HG03175 (cell line): Measurements from ENCODE around the gene ST7.
A peak's percentile ranks its signal among the peaks of the same experiment; 100 is the strongest.

Experiments used
- ATAC-seq: cut with Tn5 transposase; IDR thresholded peaks from one replicate; pipeline ENCODE4 v1.9.1; 2021; ENCODE audit warnings: mild to moderate bottlenecking, moderate library complexity; ENCODE audit not compliant: unreplicated experiment

Gene ST7

DNA sequence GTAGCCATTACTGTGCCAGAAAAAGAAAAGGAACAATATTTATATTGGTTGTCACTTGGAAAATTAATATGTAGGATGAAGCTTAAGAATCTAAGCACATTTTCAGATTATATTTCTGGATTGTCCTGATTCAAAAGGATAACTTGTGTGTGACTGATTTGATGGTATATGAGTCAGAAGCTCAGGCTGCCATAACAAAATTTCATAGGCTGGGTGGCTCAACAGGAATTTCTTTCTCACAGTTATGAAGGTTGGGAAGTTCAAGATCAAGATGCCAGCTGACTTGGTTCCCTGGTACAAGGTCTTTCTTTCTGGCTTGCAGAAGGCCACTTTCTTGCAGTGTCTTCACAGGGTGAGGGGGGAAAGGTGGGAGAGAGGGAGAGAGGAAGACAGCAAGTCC lies 108.5 kb downstream of the ST7 start:
- no peak for ATAC-seq

DNA sequence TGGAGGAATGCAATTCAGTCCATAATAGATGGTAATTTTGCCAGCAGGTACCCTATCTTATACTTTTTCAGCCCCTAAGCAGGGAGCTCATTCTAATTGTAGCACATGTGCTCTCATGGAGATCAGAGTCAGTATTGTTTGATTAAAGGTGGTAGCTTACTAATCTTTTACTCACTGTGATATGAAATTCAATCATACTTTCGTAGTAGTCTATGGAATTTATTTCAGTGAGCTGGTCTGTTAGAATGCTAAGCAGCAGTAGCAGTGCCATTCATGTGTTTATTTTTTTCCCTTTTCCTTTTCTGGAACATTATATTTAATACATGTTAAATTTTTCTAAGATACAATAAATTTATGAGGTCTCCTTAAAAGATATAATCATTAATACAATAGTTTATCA lies 109.0 kb downstream of the ST7 start:
- ATAC-seq, result no peak

- ATAC-seq, result no peak
Observed at GRCh38 chr7:117064688-117065087, 111.4 kb downstream of the ST7 start.

DNA sequence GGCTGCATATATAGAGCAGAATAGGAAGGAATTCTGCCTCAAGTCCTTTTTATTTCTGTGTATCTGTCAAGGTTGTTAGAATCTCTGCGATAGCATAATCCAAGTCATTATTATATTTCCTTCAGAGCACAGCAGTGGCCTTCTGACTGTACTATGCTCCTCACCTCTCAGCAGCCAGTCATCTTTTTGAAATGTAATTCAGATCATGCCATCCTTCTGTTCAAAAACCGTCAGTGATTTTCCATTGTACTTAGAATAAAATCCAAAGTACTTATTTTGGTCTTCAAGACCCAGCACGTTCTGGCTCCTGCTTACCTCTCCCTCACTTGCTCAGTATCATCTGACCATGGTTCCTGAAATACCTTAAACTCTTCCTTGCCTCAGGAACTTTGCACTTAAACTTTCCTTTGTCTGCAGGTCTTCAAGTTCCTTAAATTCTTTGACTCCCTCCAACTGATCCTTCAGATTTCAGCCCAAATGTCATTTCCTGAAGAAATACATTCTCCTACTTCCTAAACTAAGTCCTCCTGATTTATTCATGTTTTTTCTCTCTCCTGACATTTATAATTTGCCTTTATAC lies 112.4 kb downstream of the ST7 start:
- ATAC-seq, result no peak

DNA sequence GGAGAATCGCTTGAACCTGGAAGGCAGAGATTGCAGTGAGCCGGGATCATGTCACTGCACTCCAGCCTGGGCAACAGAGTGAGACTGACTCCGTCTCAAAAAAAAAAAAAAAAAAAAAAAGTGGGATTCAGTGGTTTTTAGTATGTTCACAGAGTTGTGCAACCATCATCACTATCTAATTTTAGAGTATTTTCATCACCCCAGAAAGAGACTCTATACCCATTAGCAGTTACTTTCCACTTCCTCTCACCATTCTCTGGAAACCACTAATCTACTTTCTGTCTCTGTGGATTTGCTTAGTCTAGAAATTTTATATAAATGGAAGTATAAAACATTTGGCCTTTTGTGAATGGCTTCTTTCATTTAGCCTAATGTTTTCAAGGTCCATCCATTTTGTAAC lies 113.4 kb downstream of the ST7 start:
- ATAC-seq, result peak; percentile 65

DNA sequence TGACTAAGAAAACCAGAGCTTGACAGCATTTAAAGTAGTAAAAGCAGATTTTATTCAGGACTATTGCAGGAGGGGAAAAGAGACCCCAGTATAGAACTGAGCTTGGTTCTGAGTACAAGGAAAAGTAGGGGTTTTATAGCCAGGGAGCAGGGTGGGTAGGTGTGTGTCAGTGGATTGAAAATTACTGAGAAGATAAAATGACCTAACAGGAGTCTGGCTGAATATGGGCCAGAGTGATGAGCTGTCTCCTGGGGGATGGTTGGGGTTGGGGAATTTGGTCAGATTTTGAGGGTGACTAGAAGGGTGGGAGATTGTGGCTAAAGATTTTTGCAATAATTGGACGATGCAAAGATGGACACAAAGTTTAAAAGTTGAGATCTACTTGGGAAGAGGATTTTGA lies 114.0 kb downstream of the ST7 start:
- ATAC-seq, result no peak

GRCh38 chr7:117068511-117069145 lies 115.3 kb downstream of the ST7 start:
- no peak for ATAC-seq

DNA sequence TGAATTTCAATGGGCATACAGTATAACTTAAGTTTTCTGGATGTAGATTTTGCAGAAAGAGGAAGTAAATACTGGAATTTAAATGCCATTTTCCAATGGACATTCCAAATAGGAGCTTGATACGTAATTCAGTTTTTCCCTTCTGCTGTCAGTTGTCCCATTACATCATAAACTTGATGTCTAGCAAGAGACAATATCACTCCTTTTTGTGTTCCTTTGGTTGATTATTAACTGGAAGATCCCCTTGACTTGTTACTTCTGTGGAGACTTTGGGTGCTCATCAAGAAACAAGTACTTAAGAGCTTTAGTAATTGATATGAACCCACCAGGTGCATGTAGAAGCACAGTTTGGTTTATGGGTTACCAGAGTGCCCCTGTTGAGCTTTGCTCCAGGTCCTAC lies 116.1 kb downstream of the ST7 start:
- ATAC-seq, result peak; percentile 66

- no peak for ATAC-seq
Observed at GRCh38 chr7:117071551-117071950, 118.2 kb downstream of the ST7 start.

- ATAC-seq, result no peak
Observed at GRCh38 chr7:117072620-117073118, 119.4 kb downstream of the ST7 start.

- ATAC-seq, result no peak
Observed at GRCh38 chr7:117074378-117074777, 121.1 kb downstream of the ST7 start.

DNA sequence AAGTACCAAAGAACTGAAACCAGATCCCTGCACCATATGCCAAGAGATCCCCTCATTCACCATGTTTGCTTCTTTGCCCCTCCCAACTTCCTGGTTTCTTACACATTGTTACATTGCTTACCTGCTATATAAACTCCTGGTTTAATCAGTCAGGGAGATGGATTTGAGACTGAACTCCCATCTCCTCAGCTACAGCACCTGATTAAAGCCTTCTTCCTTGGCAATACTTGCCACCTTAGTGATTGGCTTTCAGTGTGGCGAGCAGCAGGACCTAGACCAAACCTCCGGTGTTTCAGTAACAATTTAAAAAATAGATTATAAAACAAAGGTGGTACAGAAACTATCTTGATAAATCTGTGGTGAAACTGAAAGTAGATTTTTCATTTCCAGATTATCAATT lies 122.6 kb downstream of the ST7 start:
- no peak for ATAC-seq

DNA sequence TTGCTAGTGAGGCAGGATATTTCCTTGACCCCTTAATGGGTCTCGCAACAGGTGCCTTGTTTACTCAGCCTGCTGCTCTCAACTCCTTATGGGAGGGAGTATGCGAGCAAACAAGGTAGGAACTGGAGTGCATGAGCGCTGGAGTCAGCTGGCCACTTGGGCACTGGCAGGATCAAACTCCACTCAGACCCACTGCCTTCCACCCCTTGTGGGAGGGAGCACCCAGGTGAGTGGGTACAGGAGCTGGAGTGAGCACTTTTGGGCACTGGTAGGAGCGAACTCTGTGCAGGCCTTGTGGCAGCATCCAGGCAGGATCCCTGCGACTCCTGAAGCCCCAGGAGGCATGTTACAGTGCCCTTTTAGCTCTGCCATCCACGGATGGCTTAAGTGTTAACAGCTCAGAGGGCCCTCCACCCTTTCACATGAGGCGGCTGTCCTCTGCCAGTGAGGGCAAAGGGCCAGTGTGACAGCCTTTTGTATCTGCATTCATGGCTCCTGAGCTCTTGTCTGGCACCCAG lies 123.2 kb downstream of the ST7 start:
- ATAC-seq, result no peak

DNA sequence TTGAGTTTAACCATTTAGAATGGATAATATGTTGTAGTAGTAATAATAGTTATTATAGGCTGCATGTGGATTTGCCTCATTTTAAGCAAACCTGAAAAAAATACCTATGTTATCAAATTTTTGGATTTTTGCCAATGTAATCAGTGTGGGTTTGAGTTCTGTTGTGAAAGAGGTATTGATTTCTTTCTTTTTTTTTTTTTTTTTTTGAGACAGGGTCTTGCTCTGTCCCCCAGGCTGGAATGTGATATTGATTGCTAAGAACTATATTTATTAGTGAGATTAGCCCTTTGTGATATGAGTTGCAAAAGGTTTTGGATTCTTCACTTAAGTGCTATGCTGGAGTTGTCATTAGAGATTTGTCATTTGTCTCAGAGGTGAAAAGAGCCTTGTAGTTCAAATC lies 124.4 kb downstream of the ST7 start:
- no peak for ATAC-seq

- ATAC-seq, result no peak
Observed at GRCh38 chr7:117082647-117083046, 129.3 kb downstream of the ST7 start.

GRCh38 chr7:117083648-117084047 lies 130.3 kb downstream of the ST7 start:
- ATAC-seq, result no peak

GRCh38 chr7:117084286-117084685 lies 131.0 kb downstream of the ST7 start:
- no peak for ATAC-seq

GRCh38 chr7:117085275-117085674 lies 132.0 kb downstream of the ST7 start:
- no peak for ATAC-seq

- no peak for ATAC-seq
Observed at GRCh38 chr7:117085769-117086463, 132.6 kb downstream of the ST7 start.

DNA sequence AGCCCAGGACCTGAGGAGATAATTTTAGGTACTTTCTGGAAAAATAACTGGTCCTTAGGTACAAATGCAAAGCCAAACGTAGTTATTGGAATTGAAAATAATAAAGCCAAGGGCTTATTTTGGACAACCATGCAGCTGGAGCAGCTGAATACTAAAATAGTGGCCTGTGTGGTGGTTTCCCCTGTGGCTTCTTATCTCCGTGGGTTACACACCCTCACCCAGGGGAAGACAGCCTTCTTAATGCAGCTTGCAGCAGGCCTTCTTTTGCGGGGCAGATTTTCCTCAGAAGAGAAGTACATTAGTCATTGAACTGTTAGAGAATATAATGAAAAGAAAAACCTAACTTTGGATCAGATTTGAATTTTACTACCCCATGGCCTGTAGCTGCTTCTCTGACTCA lies 133.5 kb downstream of the ST7 start:
- no peak for ATAC-seq

DNA sequence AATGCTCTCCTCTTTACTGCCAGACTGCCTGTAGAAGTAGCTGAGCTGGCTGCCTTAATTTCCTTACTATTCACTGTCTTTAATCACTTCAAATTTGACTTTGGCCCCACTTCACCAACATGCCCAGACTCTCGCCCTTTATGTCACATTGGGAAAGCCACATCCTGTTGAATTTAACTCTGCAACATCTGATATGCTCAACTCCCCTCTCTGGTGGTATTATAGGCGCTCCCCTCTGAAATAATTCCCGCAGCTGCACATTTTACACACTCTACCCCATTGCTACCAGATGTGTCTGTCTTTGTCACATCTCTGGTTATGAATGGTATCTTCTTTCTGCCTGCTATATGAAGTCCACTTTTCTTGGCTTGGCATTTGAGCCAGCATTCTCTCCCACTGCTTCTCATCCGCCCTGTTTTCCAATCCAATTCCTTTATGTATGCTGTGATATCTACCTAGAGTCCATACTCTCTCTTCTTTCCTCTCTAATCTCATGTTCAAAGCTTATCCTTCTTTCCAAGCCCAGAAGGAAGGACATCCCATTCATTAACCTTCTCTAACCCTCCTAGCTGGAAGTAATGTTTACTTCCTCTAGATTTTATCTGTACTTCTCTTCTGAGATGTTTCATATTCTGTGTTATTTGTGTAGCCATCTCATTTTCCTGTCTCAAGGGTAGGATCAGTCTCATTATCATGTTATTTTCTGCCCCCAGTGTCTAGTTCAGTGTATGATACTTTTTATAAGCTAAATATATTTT lies 134.5 kb downstream of the ST7 start:
- ATAC-seq, result no peak
